Activated T-cell treated with anti-CD3 and anti-CD28 coated beads, Interleukin-2, amount 50 U/mL, for 4 hours (primary cell): Measurements from ENCODE around the gene MYCBP2. TPM values are rescaled to one million over a fixed set of nuclear protein-coding genes. Genes with fewer than 3 reads are reported as not detected.

Experiments used
- ATAC-seq, 2 donors: fragments of 200-7000 bp; cut with Tn5 transposase; one replicate each; pipeline ENCODE4 v1.10.0; 2021
- DNase-seq: peaks from one replicate; pipeline ENCODE4 v3.0.0-alpha.2; 2020
- H3K27me3 Mint-ChIP-seq: one replicate; pipeline ENCODE4 v1.8.0; 2021; ENCODE audit warnings: low read depth, mixed read lengths
- H3K36me3 Mint-ChIP-seq: one replicate; pipeline ENCODE4 v1.8.0; 2022; ENCODE audit warnings: mixed read lengths; ENCODE audit not compliant: insufficient read depth
- H3K4me1 Mint-ChIP-seq: one replicate; pipeline ENCODE4 v1.8.0; 2021; ENCODE audit warnings: low read depth, mixed read lengths
- H3K4me3 Mint-ChIP-seq: one replicate; pipeline ENCODE4 v1.8.0; 2021; ENCODE audit warnings: mild to moderate bottlenecking, moderate library complexity, mixed read lengths
- H3K9me3 Mint-ChIP-seq: one replicate; pipeline ENCODE4 v1.8.0; 2021; ENCODE audit warnings: mixed read lengths
- total RNA-seq, 3 donors: library from RNA; stranded (reverse); gene quantifications; one replicate each; pipeline ENCODE4 v1.2.1, GENCODE V29; 2021

MYCBP2 gene
- total RNA-seq, 3 donors from 2014 or later = 81.1 to 96.0 (median 88.3) TPM

DNA sequence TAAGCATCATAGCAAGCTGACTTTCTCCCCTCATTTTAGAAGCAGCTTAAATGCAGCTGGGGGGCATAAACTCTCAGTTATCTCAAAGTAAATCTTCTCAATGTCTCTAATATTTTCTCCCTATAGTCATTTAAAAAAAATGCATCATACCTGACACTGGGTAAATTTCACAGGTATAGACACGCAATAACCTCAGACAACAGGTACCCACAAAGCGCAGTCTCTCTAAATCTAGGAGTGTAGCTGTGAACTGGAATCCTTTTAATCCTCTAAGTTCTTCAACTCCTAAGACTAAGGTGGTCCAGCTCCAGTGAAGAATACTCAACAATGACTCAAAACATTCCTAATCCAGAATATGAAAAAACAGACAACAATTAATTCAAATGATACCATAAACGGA, 141.2 kb downstream of the MYCBP2 start:
- no peak overlapping the region for H3K4me3 Mint-ChIP-seq
- H3K9me3 Mint-ChIP-seq = no peaks in the 10 kb centered on the region
- peaks cover 52% of the 10 kb centered on the region for H3K36me3 Mint-ChIP-seq
- H3K4me1 Mint-ChIP-seq = peaks cover 20% of the 10 kb centered on the region
- H3K27me3 Mint-ChIP-seq = no peaks in the 10 kb centered on the region
- ATAC-seq (no peak), DNase-seq (no peak)

DNA sequence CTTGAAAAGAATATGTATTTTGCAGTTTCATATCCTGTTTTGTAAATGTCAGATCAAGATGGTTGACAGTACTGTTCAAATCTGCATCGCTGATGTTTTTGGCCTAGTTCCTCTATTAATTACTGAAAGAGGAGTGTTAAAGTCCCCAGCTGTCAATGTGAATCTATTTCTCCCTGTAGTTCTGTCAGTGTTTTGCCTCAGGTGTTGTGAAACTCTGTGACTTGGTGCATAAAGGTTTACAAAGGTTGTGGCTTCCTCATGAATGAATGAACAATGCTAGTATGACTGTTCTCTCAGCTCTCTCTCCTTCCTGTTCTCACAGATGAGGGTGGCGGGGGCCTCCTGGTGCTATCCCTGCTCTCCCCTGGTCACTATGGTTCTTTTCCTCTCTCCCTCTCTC, 142.4 kb downstream of the MYCBP2 start:
- H3K27me3 Mint-ChIP-seq = no peaks in the 10 kb centered on the region
- peaks cover 48% of the 10 kb centered on the region for H3K36me3 Mint-ChIP-seq
- peaks cover 20% of the 10 kb centered on the region for H3K4me1 Mint-ChIP-seq
- ATAC-seq (peak; percentile 72 to 85), DNase-seq (no peak)
- H3K9me3 Mint-ChIP-seq = no peaks in the 10 kb centered on the region
- H3K4me3 Mint-ChIP-seq = no peak overlapping the region

DNA sequence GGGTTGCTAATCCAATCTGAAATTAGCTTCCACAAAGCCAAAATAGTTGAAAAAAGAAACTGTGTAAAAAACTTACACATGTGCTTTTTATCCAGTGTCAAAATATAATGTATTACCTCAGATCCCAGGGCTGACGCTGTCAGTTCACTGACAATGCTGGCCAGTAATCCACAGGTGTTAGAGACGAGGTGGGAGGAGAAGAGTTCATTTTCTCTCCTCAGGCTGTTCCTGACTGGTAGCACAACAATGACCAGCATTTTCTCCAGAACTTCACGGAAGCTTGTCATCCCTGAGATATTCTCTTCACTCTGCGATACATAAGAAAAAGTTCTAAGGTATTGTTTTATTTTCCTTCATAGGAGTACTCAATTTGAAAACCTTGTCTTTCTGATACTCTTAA, 146.9 kb downstream of the MYCBP2 start:
- no peaks in the 10 kb centered on the region for H3K9me3 Mint-ChIP-seq
- no peak for ATAC-seq
- no peaks in the 10 kb centered on the region for H3K27me3 Mint-ChIP-seq
- peaks cover 39% of the 10 kb centered on the region for H3K36me3 Mint-ChIP-seq
- DNase-seq = no peak
- H3K4me1 Mint-ChIP-seq = peaks cover 12% of the 10 kb centered on the region
- H3K4me3 Mint-ChIP-seq = no peak overlapping the region

DNA sequence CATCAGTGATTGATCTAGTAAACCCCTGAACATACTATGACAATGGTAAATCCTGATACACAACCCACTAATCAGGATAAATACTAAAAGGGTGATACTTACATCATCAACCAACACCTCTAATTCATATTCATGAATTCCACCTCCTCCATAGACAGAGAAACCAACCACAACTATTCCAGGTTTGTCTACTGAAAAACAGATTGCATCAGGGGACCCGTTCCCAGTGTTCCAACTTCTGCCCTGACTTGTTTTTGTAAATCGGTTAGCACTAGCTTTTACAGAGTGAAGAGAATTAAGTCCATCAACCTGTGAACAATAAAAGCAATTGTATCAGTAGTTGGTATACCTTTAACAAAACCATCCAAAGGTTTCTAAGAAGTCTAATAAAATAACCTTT, 149.2 kb downstream of the MYCBP2 start:
- H3K27me3 Mint-ChIP-seq = no peaks in the 10 kb centered on the region
- DNase-seq (no peak), ATAC-seq (no peak)
- H3K4me1 Mint-ChIP-seq = no peaks in the 10 kb centered on the region
- H3K4me3 Mint-ChIP-seq = no peak overlapping the region
- H3K9me3 Mint-ChIP-seq = no peaks in the 10 kb centered on the region
- peaks cover 35% of the 10 kb centered on the region for H3K36me3 Mint-ChIP-seq

- ATAC-seq (no peak), DNase-seq (no peak)
- no peaks in the 10 kb centered on the region for H3K9me3 Mint-ChIP-seq
- no peak overlapping the region for H3K4me3 Mint-ChIP-seq
- no peaks in the 10 kb centered on the region for H3K27me3 Mint-ChIP-seq
- peaks cover 33% of the 10 kb centered on the region for H3K36me3 Mint-ChIP-seq
- H3K4me1 Mint-ChIP-seq = peaks cover 2% of the 10 kb centered on the region
These were observed 150.5 kb downstream of the MYCBP2 start for GRCh38 chr13:77176350-77176749.

DNA sequence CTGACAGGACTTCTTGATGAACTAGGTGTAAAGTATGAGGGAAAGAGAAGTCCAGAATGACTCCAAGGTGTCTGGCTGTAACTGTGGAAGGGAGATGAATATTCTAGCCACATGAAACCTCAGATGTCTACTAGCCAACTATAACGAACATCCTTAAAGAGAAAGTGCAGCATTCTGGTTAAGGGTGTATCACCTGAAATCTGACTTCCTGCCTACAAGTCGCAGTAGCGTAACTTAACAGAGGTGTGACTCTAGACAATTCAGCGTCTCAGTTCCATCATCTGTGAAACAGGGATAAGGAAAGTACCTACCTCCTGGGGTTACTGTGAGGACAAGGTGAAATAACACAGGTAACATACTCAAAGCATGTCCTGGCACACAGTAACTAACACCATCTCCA, 154.2 kb downstream of the MYCBP2 start:
- H3K4me3 Mint-ChIP-seq = no peak overlapping the region
- no peaks in the 10 kb centered on the region for H3K27me3 Mint-ChIP-seq
- peaks cover 39% of the 10 kb centered on the region for H3K36me3 Mint-ChIP-seq
- no peaks in the 10 kb centered on the region for H3K9me3 Mint-ChIP-seq
- DNase-seq (no peak), ATAC-seq (no peak)
- peaks cover 2% of the 10 kb centered on the region for H3K4me1 Mint-ChIP-seq

DNA sequence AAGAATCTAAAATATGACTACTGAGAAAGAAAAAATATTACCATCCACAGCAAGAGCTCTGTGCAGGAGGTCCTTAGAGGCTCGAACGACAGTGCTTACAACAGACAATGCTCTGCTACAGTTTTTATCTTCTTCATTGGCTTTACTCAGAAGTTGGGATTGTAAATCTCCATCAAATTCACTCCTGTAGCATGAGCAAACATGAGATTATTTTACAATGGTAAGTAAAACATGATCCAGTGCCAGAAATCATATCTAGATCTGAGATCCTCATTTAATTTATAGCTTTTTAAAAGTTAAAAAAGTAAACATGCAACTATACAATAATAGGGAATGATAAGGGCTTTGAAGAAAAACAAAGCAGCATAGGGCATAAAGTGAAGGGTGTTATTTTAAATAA, 155.4 kb downstream of the MYCBP2 start:
- Mint-ChIP-seq H3K4me3 (no peak overlapping the region), H3K27me3 (no peaks in the 10 kb centered on the region), H3K4me1 (peaks cover 2% of the 10 kb centered on the region), H3K36me3 (peaks cover 41% of the 10 kb centered on the region), H3K9me3 (no peaks in the 10 kb centered on the region)
- ATAC-seq (no peak), DNase-seq (no peak)

DNA sequence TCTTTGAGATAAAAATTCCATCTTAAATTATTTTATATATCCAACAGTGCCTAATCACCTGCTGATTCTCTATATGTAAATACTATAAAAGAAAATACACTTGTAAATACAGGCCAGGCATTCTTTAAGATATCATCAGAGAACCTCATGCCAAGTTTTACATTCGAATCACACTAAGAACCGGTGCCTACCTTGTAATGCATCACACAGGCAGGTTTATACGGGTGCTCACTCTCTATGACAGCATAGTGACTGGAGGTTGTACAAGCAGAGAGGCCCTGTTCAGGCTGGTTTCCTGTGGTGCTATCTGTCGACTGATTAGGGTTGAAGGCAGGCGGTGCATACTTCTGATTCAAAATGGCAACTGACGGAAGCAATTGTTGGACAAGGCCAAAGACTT, 158.7 kb downstream of the MYCBP2 start:
- no peak for DNase-seq

GRCh38 chr13:77150651-77151050, 176.2 kb downstream of the MYCBP2 start:
- DNase-seq (no peak), ATAC-seq (no peak)
- no peaks in the 10 kb centered on the region for H3K27me3 Mint-ChIP-seq
- H3K36me3 Mint-ChIP-seq = peaks cover 46% of the 10 kb centered on the region
- H3K9me3 Mint-ChIP-seq = no peaks in the 10 kb centered on the region
- no peak overlapping the region for H3K4me3 Mint-ChIP-seq
- H3K4me1 Mint-ChIP-seq = no peaks in the 10 kb centered on the region

More for the DNA sequence above, 158.7 kb downstream of the MYCBP2 start:
- peaks cover 2% of the 10 kb centered on the region for H3K4me1 Mint-ChIP-seq
- peaks cover 60% of the 10 kb centered on the region for H3K36me3 Mint-ChIP-seq
- no peaks in the 10 kb centered on the region for H3K9me3 Mint-ChIP-seq
- no peaks in the 10 kb centered on the region for H3K27me3 Mint-ChIP-seq
- ATAC-seq = no peak
- H3K4me3 Mint-ChIP-seq = no peak overlapping the region

- Mint-ChIP-seq H3K4me3 (no peak overlapping the region), H3K27me3 (no peaks in the 10 kb centered on the region), H3K9me3 (no peaks in the 10 kb centered on the region), H3K36me3 (peaks cover 57% of the 10 kb centered on the region), H3K4me1 (no peaks in the 10 kb centered on the region)
- DNase-seq (no peak), ATAC-seq (no peak)
These were observed 183.5 kb downstream of the MYCBP2 start for GRCh38 chr13:77143431-77143830.

GRCh38 chr13:77139306-77139705, 187.6 kb downstream of the MYCBP2 start:
- no peak for ATAC-seq
- Mint-ChIP-seq H3K27me3 (no peaks in the 10 kb centered on the region), H3K4me3 (no peak overlapping the region), H3K36me3 (peaks cover 56% of the 10 kb centered on the region), H3K9me3 (no peaks in the 10 kb centered on the region), H3K4me1 (no peaks in the 10 kb centered on the region)
- DNase-seq = no peak

DNA sequence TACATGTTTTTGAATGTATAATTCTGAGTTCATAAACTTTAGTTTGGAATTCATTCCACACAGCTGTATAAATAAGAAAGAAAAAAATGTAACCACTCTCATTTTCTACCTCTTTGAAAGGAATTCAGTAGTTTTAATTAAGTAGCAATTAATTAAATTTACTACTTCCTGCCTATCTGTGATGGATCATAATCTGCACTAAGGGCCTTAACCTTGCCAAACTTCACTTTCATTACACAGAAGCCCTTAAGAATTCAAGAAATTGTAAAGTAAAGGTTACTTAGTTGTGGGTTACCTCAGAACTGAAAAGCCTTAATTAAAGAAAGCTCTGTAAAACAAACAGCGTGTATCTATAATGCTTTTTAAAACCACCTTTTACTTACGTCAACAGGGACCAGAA, 188.1 kb downstream of the MYCBP2 start:
- H3K9me3 Mint-ChIP-seq = no peaks in the 10 kb centered on the region
- DNase-seq = no peak
- no peaks in the 10 kb centered on the region for H3K27me3 Mint-ChIP-seq
- H3K4me3 Mint-ChIP-seq = no peak overlapping the region
- H3K4me1 Mint-ChIP-seq = no peaks in the 10 kb centered on the region
- ATAC-seq = no peak
- peaks cover 55% of the 10 kb centered on the region for H3K36me3 Mint-ChIP-seq

DNA sequence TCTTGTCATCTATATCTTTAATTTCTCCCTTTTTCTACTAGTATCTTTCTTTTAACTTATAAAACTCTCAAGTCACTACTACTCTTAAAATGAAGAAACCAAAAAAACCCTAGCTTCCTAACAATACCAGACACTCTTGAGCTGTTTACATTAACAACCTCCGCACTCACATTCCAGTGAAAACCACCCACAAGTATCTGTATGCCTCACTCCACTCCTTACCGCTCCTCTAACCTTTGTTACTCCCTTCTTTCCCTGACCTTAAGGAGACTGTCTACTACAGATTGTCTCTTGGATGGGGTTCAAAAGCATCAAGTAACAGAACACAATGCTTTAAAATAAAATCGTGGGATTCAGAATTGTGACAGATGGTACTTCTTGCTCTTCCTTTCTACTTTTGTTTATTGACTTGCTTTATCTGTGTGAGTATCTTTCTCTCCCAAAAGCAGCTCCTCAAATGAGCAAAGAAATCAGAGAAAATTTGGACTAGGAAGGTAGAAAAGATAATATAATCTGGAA, 189.9 kb downstream of the MYCBP2 start:
- Mint-ChIP-seq H3K36me3 (peaks cover 58% of the 10 kb centered on the region), H3K27me3 (no peaks in the 10 kb centered on the region), H3K4me1 (no peaks in the 10 kb centered on the region), H3K4me3 (no peak overlapping the region), H3K9me3 (no peaks in the 10 kb centered on the region)
- ATAC-seq (no peak), DNase-seq (no peak)

- H3K4me1 Mint-ChIP-seq = no peaks in the 10 kb centered on the region
- H3K27me3 Mint-ChIP-seq = no peaks in the 10 kb centered on the region
- no peak for DNase-seq
- H3K9me3 Mint-ChIP-seq = no peaks in the 10 kb centered on the region
- ATAC-seq = no peak
- no peak overlapping the region for H3K4me3 Mint-ChIP-seq
- peaks cover 21% of the 10 kb centered on the region for H3K36me3 Mint-ChIP-seq
These were observed 202.5 kb downstream of the MYCBP2 start for GRCh38 chr13:77124423-77124822.

GRCh38 chr13:77118134-77118533, 208.8 kb downstream of the MYCBP2 start:
- H3K9me3 Mint-ChIP-seq = peaks cover under 1% of the 10 kb centered on the region
- no peaks in the 10 kb centered on the region for H3K27me3 Mint-ChIP-seq
- DNase-seq = no peak
- H3K4me1 Mint-ChIP-seq = no peaks in the 10 kb centered on the region
- H3K4me3 Mint-ChIP-seq = no peak overlapping the region
- peaks cover 35% of the 10 kb centered on the region for H3K36me3 Mint-ChIP-seq
- ATAC-seq = no peak

- no peaks in the 10 kb centered on the region for H3K27me3 Mint-ChIP-seq
- peaks cover 22% of the 10 kb centered on the region for H3K9me3 Mint-ChIP-seq
- H3K4me1 Mint-ChIP-seq = no peaks in the 10 kb centered on the region
- ATAC-seq = no peak
- peaks cover 56% of the 10 kb centered on the region for H3K36me3 Mint-ChIP-seq
- DNase-seq = no peak
- H3K4me3 Mint-ChIP-seq = no peak overlapping the region
These were observed 212.6 kb downstream of the MYCBP2 start for GRCh38 chr13:77114271-77114670.
